Stimulated activated CD8-positive, alpha-beta memory T cell treated with anti-CD3 and anti-CD28 coated beads, Interleukin-15, amount 100 ng/mL, for 4 hours (primary cell): ENCODE measurements around the gene ABCG4.
"Not testable (repeated sequence)": the region's sequence is repeated elsewhere in the genome, so short reads cannot be mapped to it uniquely, and the experiment has no call there.

Experiments used
- DNase-seq, 2 donors: peaks; one replicate each; pipeline ENCODE4 v3.0.0-alpha.2; 2020; ENCODE audit warnings: low read depth in 2 of 2

Gene ABCG4

DNA sequence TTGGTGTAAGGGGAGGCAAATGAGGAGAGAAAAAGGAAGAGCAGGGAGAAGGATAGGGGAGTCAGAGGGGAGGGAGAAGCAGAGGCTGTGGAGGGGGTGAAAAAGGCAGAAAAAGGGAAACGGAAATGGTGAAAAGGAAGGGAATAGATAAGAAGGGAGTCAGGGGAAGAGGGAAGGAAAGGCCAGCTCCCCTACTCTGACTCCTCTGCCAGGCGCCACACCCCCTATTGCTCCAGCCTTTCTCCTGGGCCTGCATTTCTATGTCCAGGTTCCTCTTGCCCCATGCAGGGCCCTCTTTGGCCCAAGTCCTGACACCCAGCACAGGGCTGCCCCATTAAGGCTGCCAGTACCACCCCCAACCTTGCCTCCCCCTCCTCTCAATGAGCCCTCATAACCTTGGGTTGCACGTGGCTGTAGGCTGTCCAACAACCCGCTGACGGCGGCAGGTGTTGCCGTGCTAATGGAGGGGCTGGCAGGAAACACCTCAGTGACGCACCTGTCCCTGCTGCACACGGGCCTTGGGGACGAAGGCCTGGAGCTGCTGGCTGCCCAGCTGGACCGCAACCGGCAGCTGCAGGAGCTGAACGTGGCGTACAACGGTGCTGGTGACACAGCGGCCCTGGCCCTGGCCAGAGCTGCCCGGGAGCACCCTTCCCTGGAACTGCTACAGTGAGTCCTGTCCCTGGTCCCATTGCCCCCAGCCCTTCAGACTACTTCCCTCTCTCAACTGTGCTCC, 33.0 kb downstream of the ABCG4 start:
- no peak for DNase-seq

DNA sequence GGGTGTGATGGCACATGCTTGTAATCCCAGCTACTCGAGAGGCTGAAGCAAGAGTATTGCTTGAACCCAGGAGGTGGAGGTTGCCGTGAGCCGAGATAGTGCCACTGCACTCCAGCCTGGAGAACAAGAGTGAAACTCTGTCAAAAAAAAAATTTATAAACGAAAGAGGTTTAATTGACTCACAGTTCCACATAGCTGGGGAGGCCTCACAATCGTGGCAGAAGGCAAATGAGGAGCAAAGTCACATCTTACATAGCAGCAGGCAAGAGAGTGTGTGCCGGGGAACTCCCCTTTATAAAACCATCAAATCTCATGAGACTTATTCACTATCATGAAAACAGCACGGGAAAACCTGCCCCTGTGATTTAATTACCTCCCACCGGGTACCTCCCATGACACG, 35.5 kb downstream of the ABCG4 start:
- DNase-seq, result not testable (repeated sequence)

DNA sequence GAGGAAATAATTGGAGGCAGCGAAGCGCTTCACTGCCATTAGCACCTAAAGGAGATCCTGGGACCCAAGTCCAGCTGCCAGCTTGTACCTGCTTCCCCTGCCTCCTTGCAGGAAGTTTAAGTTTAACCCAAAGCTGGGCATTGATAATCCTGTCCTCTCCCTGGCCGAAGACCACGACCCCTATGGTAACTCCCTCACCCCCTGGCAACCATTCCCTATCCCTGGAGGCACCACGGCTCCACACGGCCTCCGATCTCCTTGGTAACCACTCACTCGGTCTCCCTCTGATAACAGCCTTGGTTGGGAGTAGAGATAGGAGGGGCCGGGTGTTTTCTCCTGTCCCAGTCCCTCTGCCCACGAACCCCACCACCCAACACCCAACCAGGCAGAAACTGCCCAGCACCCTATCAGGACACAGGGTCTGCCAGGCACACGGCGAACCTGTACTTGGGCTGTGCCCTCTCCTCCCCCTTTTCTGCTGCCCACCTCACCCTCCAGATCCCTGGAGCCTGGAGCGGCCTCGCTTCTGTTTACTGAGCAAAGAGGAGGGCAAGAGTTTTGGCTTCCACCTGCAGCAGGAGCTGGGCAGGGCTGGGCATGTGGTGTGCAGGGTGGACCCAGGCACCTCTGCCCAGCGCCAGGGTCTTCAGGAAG, 37.3 kb downstream of the ABCG4 start:
- no peak for DNase-seq

- no peak for DNase-seq
These were observed 38.5 kb downstream of the ABCG4 start for GRCh38 chr11:119187123-119187892.

GRCh38 chr11:119188067-119188466, 39.2 kb downstream of the ABCG4 start:
- no peak for DNase-seq

DNA sequence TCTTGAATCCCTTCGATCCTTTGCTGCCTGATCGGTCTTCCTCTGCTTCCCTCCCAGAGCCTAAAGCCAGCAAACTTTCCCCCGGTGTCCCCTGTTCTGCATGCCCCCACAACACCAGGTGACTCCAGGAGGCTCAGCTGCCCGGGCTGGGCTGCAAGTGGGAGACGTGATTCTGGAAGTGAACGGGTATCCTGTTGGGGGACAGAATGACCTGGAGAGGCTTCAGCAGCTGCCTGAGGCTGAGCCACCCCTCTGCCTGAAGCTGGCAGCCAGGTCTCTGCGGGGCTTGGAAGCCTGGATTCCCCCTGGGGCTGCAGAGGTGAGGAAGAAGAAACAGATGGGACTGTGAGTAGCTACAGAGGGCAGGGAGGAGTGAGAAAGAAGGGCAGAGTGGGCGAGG, 40.0 kb downstream of the ABCG4 start:
- no peak for DNase-seq

GRCh38 chr11:119189393-119189792, 40.5 kb downstream of the ABCG4 start:
- DNase-seq, result no peak

GRCh38 chr11:119190531-119190930, 41.7 kb downstream of the ABCG4 start:
- no peak for DNase-seq

DNA sequence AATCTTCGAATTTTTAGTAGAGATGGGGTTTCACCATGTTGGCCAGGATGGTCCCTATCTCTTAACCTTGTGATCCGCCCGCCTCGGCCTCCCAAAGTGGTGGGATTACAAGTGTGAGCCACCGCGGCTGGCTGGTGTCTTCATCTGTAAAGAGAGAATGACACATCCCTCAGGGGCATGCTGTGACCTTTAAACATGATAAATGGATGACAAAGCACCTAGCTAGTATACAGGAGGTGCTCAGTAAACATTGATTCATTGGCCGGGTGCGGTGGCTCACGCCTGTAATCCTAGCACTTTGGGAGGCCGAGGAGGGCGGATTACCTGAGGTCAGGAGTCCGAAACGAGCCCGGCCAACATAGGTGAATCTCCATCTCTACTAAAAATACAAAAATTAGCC, 42.4 kb downstream of the ABCG4 start:
- DNase-seq, result not testable (repeated sequence)

- DNase-seq, result no peak
These were observed 43.3 kb downstream of the ABCG4 start for GRCh38 chr11:119192111-119192510.

GRCh38 chr11:119193001-119193400, 44.1 kb downstream of the ABCG4 start:
- no peak for DNase-seq

- no peak for DNase-seq
These were observed 44.8 kb downstream of the ABCG4 start for GRCh38 chr11:119193626-119194025.

GRCh38 chr11:119194811-119195440, 46.1 kb downstream of the ABCG4 start:
- no peak for DNase-seq

DNA sequence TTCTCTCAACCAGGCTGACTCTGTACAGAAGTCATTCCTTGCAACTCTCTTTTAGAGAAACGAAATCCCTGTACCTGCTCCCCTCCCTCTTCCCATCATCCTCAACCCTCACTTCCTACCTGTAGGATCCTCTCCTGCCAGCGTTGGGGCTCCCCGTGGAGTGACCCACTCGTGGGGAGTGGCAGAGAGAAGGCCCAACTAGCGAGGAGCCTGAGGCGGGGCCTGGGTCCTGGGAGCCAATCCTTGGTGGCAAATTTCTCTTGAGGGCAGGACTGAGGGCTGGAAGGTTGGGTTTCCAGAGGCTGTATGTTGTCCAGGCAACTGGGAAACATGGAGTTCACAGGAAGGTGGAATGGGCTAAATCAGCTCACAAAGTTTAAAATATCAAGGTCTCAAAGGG, 46.8 kb downstream of the ABCG4 start:
- no peak for DNase-seq

- peak; percentile 6 to 44 for DNase-seq
These were observed 48.1 kb downstream of the ABCG4 start for GRCh38 chr11:119196833-119197483.

- no peak for DNase-seq
These were observed 50.1 kb downstream of the ABCG4 start for GRCh38 chr11:119198925-119199324.

- not testable (repeated sequence) for DNase-seq
These were observed 52.4 kb downstream of the ABCG4 start for GRCh38 chr11:119201236-119201635.

- no peak for DNase-seq
These were observed 53.7 kb downstream of the ABCG4 start for GRCh38 chr11:119202554-119202953.

GRCh38 chr11:119204066-119204465, 55.2 kb downstream of the ABCG4 start:
- no peak for DNase-seq

DNA sequence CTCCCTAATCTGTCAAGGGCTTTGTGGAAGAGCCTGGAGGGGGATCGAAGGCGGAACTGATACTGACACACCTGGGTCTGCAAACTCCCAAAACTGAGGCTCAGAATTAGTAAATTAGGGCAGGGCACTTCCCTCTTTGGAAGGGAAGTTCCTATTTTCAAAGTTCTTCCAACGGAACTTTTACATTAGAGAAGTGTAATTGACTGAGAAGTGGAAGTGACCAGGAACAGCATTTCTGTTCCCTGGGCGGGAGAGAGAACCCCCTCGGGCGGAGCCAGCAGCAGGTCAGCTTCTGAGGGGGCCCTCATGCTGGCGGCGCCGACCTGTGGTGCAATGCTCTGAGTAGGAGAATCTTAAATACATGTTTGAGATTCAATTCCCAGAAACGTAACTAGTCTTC, 56.2 kb downstream of the ABCG4 start:
- DNase-seq, result no peak

GRCh38 chr11:119205574-119206510, 57.0 kb downstream of the ABCG4 start, which contains the start of gene CBL:
Gene CBL (plus strand): TSS chr11:119206339. CDS start chr11:119206418, 79 bp downstream.
- peak; percentile 89 to 93 for DNase-seq
